HG02763 (cell line): ENCODE measurements around the gene RHBDF1.

ENCODE experiments used
- ATAC-seq: cut with Tn5 transposase; IDR thresholded peaks from one replicate; pipeline ENCODE4 v1.9.1; 2021; ENCODE audit warnings: mild to moderate bottlenecking, moderate library complexity; ENCODE audit not compliant: unreplicated experiment

RHBDF1 gene

GRCh38 chr16:96935-97381, 24.5 kb upstream of the RHBDF1 start:
- peak; percentile 68 for ATAC-seq

- ATAC-seq, result no peak
These were observed 22.5 kb upstream of the RHBDF1 start for GRCh38 chr16:94918-95265.

GRCh38 chr16:92431-93339, 20.3 kb upstream of the RHBDF1 start:
- no peak for ATAC-seq

DNA sequence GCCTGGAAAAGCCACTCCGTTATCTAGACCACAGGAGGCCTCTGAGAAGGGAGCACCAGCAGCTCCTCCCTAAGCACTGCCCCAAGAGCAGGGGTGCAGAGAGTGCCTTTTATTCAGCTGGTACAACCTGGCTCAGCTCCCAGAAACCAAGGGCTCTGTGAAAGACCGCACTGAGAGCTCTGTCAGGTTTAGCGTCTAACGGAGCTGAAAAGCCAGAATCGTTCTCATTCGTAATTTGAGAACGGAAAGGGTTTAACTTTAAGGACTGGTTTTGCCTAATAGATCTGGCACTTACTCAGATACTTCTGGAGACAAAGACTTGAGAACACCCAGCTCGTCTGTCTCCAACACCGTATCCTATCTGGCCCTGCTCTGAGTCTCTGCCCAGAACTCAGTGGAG, 19.1 kb upstream of the RHBDF1 start:
- ATAC-seq, result no peak

- ATAC-seq, result no peak
These were observed 17.2 kb upstream of the RHBDF1 start for GRCh38 chr16:89391-90302.

DNA sequence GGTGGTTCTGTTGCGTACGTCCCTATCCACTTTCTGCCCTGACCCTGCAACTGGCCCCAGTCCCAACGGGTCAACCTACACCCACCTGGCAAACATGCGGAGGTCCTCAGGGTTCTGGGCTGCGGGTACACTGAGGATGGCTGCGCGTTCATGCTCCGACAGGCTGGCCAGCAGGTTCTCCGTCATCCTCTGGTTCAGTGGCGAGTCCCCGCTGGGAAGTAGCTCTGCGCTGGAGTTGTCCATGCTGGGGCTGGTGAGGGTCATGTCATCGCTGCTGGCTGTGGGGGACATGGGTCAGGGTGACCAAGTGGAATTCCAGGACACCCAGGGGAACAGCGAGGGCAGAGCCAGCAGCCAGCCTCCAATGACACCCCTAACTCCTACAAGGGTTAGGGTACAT, 16.2 kb upstream of the RHBDF1 start:
- ATAC-seq, result no peak

GRCh38 chr16:86483-86952, 14.1 kb upstream of the RHBDF1 start:
- no peak for ATAC-seq

GRCh38 chr16:85865-86264, 13.4 kb upstream of the RHBDF1 start:
- ATAC-seq, result no peak

- ATAC-seq, result no peak
These were observed 13.0 kb upstream of the RHBDF1 start for GRCh38 chr16:85407-85782.

GRCh38 chr16:84718-85406, 12.4 kb upstream of the RHBDF1 start:
- peak; percentile 61 for ATAC-seq

DNA sequence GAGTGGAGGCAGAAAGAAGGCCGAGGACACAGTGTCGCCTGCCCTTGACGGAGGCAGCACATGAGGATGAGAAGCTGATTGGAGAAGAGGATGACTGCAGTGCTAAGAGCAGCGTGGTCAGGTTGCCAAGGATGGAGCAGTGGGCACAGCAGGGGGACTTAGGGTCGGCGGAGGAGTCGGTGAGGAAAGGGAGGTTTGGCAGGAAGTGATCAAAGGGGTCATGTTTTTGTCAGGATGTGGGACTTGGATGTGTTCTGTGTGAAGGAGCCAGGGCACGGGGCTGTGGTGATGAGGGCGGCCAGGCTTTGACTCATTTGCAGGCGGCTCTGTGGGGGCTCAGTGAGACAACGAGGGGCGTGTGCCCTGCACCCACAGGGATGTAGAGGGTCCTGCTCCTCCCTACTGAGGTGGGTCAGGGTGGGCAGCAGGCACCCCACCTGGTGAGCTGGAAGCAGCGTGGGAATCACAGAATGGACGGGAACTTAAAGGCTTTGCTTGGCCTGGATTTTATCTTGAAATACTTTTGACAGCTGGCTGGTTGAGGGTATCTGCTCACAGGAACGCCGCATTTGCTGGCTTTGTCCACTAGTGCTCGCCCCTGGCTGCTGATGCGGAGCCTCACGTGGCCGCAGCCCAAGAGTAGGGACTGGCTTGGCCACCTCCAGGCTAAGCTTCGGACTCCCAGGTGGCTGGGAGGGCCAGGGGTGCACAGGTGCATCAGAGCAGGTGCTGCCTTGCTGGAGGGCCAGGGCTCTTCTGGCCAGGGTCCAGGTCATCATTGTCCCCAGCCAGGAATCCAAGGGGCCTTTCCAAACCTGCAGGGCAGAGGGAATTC, 11.6 kb upstream of the RHBDF1 start:
- ATAC-seq, result no peak

DNA sequence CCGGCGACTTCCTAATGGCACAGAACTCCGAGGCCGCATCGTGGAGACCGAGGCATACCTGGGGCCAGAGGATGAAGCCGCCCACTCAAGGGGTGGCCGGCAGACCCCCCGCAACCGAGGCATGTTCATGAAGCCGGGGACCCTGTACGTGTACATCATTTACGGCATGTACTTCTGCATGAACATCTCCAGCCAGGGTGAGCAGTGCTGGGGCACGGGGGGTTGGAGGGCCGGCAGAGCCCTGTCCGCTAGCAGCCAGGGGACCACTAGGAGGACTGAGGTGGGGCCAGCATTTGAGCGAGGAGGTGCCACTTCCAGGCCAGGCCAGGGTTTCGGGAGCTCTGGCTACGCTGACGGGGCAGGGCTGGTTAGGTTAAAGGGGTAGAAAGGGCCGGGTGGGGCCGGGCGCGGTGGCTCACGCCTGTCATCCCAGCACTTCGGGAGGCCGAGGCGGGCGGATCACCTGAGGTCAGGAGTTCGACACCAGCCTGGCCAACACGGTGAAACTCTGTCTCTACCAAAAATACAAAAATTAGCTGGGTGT, 10.7 kb upstream of the RHBDF1 start:
- no peak for ATAC-seq

GRCh38 chr16:79151-80054, 7.0 kb upstream of the RHBDF1 start:
- no peak for ATAC-seq

- peak; percentile 22 for ATAC-seq
These were observed 6.2 kb upstream of the RHBDF1 start for GRCh38 chr16:78444-79150.

- peak; percentile 73 for ATAC-seq
These were observed 5.5 kb upstream of the RHBDF1 start, which contains the start of gene MPG for GRCh38 chr16:77807-78443. Gene MPG, plus strand, starts transcription at chr16:78225. Its CDS starts 85 bp downstream, at chr16:78310.

- peak; percentile 23 for ATAC-seq
These were observed 4.9 kb upstream of the RHBDF1 start for GRCh38 chr16:77273-77806.

- no peak for ATAC-seq
These were observed 4.3 kb upstream of the RHBDF1 start for GRCh38 chr16:76535-77272.
